Sigmoid colon (tissue), 7 donors: ENCODE results near the gene ATXN10. TPM values are rescaled to one million over a fixed set of nuclear protein-coding genes. Genes with fewer than 3 reads are reported as not detected.
A peak's percentile ranks its signal among the peaks of the same experiment; 100 is the strongest.

Experiments
- DNase-seq: peaks from one replicate; pipeline ENCODE4 v3.0.0-alpha.2; 2019
- H3K27ac ChIP-seq, 4 donors: fragments of 200-600 bp; sonication (generic); one replicate each; pipeline ENCODE4 v1.5.1; 2016 to 2019; ENCODE audit warnings: mild to moderate bottlenecking in 1 of 4
- H3K27me3 ChIP-seq, 3 donors: fragments of 200-600 bp; sonication (generic); one replicate each; pipeline ENCODE4 v1.5.1; 2019; ENCODE audit warnings: mild to moderate bottlenecking in 1 of 3
- H3K36me3 ChIP-seq, 4 donors: fragments of 200-600 bp; sonication (generic); one replicate each; pipeline ENCODE4 v1.5.1; 2016 to 2019
- H3K4me1 ChIP-seq, 4 donors: fragments of 200-600 bp; sonication (generic); one replicate each; pipeline ENCODE4 v1.5.1; 2017 to 2019
- H3K4me3 ChIP-seq, 4 donors: fragments of 200-600 bp; sonication (generic); one replicate each; pipeline ENCODE4 v1.5.1; 2017 to 2019; ENCODE audit warnings: mild to moderate bottlenecking in 2 of 4, moderate library complexity in 1 of 4
- H3K9me3 ChIP-seq, 4 donors: fragments of 200-600 bp in 3 of 4; sonication (generic) in 3 of 4; one replicate each; pipeline versions ENCODE4 v1.5.1 to v1.6.1; 2013 to 2019
- CTCF ChIP-seq, 4 experiments: fragments of 450-650 bp in 3 of 4; fragments of 200-600 bp in 1 of 4; IDR thresholded peaks; one replicate each; pipeline ENCODE4 v1.5.1; 2016 to 2019; ENCODE audit warnings: antibody characterized with exemption in 4 of 4, mild to moderate bottlenecking in 3 of 4, moderate library complexity in 2 of 4
- EP300 ChIP-seq, 4 donors: sonication (generic); formaldehyde crosslinking; IDR thresholded peaks; one replicate each; pipeline ENCODE4 v1.6.1; 2017; ENCODE audit warnings: antibody characterized with exemption in 4 of 4
- POLR2A ChIP-seq, 2 donors: fragments of 450-650 bp; IDR thresholded peaks; one replicate each; pipeline ENCODE4 v1.6.1; 2016; ENCODE audit warnings: antibody characterized with exemption in 2 of 2, mild to moderate bottlenecking in 2 of 2, moderate library complexity in 2 of 2
- POLR2AphosphoS5 ChIP-seq, 4 donors: sonication (generic); formaldehyde crosslinking; IDR thresholded peaks; one replicate each; pipeline ENCODE4 v1.6.1; 2017; ENCODE audit warnings: antibody characterized with exemption in 4 of 4
- WGBS, 2 donors: extraction: QIAGEN DNeasy Blood & Tissue Kit; methylation state at CpG; one replicate each; pipeline ENCODE4 v1.1.7; 2013; 5-methylcytosine and 5-hydroxymethylcytosine counted together
- intact Hi-C: fragments of 100-400 bp; cut with DNase I; formaldehyde crosslinking; loops from one replicate; pipeline ENCODE4 v1.15.1; 2023
- polyA plus RNA-seq, 3 donors: library from polyadenylated mRNA; stranded (reverse); fragments of 200-250 nt; gene quantifications; one replicate each; pipeline ENCODE4 v1.2.3, GENCODE V29; 2013
- total RNA-seq, 4 donors: library from RNA; depleted of rRNA; stranded (reverse); fragments of >200 nt; gene quantifications; one replicate each; pipeline ENCODE4 v1.1.0, GENCODE V29; 2016
- donor health status: healthy with polysubstance abuse.
- donor health status: Bipolar disorder and iron deficiency.
- donor health status: healthy.

The ATXN10 gene
- total and polyA plus RNA-seq, 7 donors: 37.9 to 187 (median 160) TPM

GRCh38 chr22:45686004-45686403 is 14.4 kb downstream of the ATXN10 start:
- H3K27ac ChIP-seq: peak overlapping the region in 2 of 4 donors; percentile 59 to 61
- H3K27me3 ChIP-seq: no peaks in the 10 kb centered on the region
- peaks cover 0 to 11% (median 0%) of the 10 kb centered on the region in 4 donors for H3K36me3 ChIP-seq
- no peak for DNase-seq
- H3K9me3 ChIP-seq: no peaks in the 10 kb centered on the region
- WGBS, 2 donors: 29 to 65% methylated on average over 2 of the region's 2 CpGs
- no peak for TF ChIP-seq POLR2A (IDR thresholded peaks at IDR 0.05)
- H3K4me1 ChIP-seq: peaks cover 0 to 96% (median 74%) of the 10 kb centered on the region in 4 donors
- intact Hi-C loops: no loop called here
- no peak overlapping the region for H3K4me3 ChIP-seq

- Histone ChIP-seq H3K4me3 (no peak overlapping the region), H3K36me3 (peaks cover 0 to 11% (median 0%) of the 10 kb centered on the region in 4 donors), H3K4me1 (peaks cover 0 to 94% (median 72%) of the 10 kb centered on the region in 4 donors), H3K9me3 (no peaks in the 10 kb centered on the region), H3K27ac (peak overlapping the region in 2 of 4 donors; percentile 59 to 61), H3K27me3 (no peaks in the 10 kb centered on the region)
- TF ChIP-seq EP300 (IDR thresholded peaks at IDR 0.05) (no peak), POLR2AphosphoS5 (IDR thresholded peaks at IDR 0.05) (no peak)
- no peak for DNase-seq
- intact Hi-C loops: no loop called here
- WGBS, 2 donors: 86 to 93% methylated on average over 5 of the region's 5 CpGs
Measured at GRCh38 chr22:45686836-45687235, 15.2 kb downstream of the ATXN10 start.

- Histone ChIP-seq H3K27ac (peak overlapping the region; percentile 5 to 63 (median 43)), H3K4me3 (no peak overlapping the region), H3K4me1 (peaks cover 0 to 91% (median 67%) of the 10 kb centered on the region in 4 donors), H3K27me3 (no peaks in the 10 kb centered on the region), H3K9me3 (no peaks in the 10 kb centered on the region), H3K36me3 (peaks cover 0 to 20% (median 8%) of the 10 kb centered on the region in 4 donors)
- intact Hi-C loops: no loop called here
- TF ChIP-seq POLR2A (IDR thresholded peaks at IDR 0.05): no peak
- peak in 1 of 4 donors; percentile 14 for TF ChIP-seq POLR2AphosphoS5 (IDR thresholded peaks at IDR 0.05)
- DNase-seq: no peak
- WGBS, 2 donors: 41 to 67% methylated on average over 4 of the region's 4 CpGs
Measured at GRCh38 chr22:45688600-45689080, 17.0 kb downstream of the ATXN10 start.

GRCh38 chr22:45689211-45689610 is 17.6 kb downstream of the ATXN10 start:
- Histone ChIP-seq H3K4me1 (peaks cover 0 to 85% (median 61%) of the 10 kb centered on the region in 4 donors), H3K9me3 (no peaks in the 10 kb centered on the region), H3K27ac (peak overlapping the region; percentile 5 to 63 (median 43)), H3K36me3 (peaks cover 0 to 26% (median 10%) of the 10 kb centered on the region in 4 donors), H3K4me3 (no peak overlapping the region), H3K27me3 (no peaks in the 10 kb centered on the region)
- DNase-seq: no peak
- no peak for TF ChIP-seq EP300 (IDR thresholded peaks at IDR 0.05)
- no peak for TF ChIP-seq POLR2A (IDR thresholded peaks at IDR 0.05)
- no peak for TF ChIP-seq CTCF (IDR thresholded peaks at IDR 0.05)
- no peak for TF ChIP-seq POLR2AphosphoS5 (IDR thresholded peaks at IDR 0.05)
- WGBS, 2 donors: 91 to 93% methylated on average over 1 of the region's 1 CpG
- intact Hi-C loops: no loop called here

GRCh38 chr22:45690008-45690407 is 18.4 kb downstream of the ATXN10 start:
- intact Hi-C loops: no loop called here
- TF ChIP-seq POLR2A (IDR thresholded peaks at IDR 0.05) (no peak), POLR2AphosphoS5 (IDR thresholded peaks at IDR 0.05) (no peak), EP300 (IDR thresholded peaks at IDR 0.05) (no peak), CTCF (IDR thresholded peaks at IDR 0.05) (no peak)
- H3K27ac ChIP-seq: no peak overlapping the region
- DNase-seq: no peak
- no peaks in the 10 kb centered on the region for H3K9me3 ChIP-seq
- 96 to 98% methylated on average over 2 of the region's 2 CpGs for WGBS, 2 donors
- peaks cover 0 to 77% (median 60%) of the 10 kb centered on the region in 4 donors for H3K4me1 ChIP-seq
- H3K4me3 ChIP-seq: no peak overlapping the region
- H3K27me3 ChIP-seq: no peaks in the 10 kb centered on the region
- H3K36me3 ChIP-seq: peaks cover 0 to 34% (median 10%) of the 10 kb centered on the region in 4 donors

GRCh38 chr22:45692549-45692948 is 20.9 kb downstream of the ATXN10 start:
- no peak for DNase-seq
- Histone ChIP-seq H3K9me3 (no peaks in the 10 kb centered on the region), H3K27ac (no peak overlapping the region), H3K27me3 (no peaks in the 10 kb centered on the region), H3K4me1 (peaks cover 0 to 52% (median 40%) of the 10 kb centered on the region in 4 donors), H3K4me3 (no peak overlapping the region), H3K36me3 (peaks cover 0 to 57% (median 10%) of the 10 kb centered on the region in 4 donors)
- intact Hi-C loops: no loop called here
- TF ChIP-seq POLR2AphosphoS5 (IDR thresholded peaks at IDR 0.05): no peak
- TF ChIP-seq EP300 (IDR thresholded peaks at IDR 0.05): no peak
- no peak for TF ChIP-seq CTCF (IDR thresholded peaks at IDR 0.05)
- no peak for TF ChIP-seq POLR2A (IDR thresholded peaks at IDR 0.05)
- WGBS, 2 donors: 80 to 86% methylated on average over 1 of the region's 1 CpG
